ENCODE data around the gene ALK.

Gene ALK

DNA sequence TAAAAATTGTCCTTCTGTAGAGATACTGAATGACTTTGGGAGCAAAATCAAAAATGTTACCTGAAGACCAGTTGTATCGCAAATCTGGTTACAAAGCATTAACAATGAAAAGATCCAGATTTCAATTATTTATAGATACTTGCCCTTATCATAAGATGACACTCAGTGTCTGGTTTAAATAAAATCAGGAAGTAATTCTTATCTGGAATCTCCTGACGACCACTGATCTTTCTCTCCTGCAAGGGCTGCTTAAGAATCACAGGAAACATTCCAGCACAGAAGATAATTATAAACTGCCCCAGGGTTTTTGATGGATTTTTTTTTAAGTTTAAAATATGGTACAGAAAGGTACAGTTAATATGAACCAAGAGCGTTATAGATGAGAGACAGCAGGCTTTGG, 205.7 kb downstream of the ALK start:
- H3K36me3 ChIP-seq (replicated peaks; ENCODE audit: low read depth, low read length), result no peaks in the 10 kb centered on the region

DNA sequence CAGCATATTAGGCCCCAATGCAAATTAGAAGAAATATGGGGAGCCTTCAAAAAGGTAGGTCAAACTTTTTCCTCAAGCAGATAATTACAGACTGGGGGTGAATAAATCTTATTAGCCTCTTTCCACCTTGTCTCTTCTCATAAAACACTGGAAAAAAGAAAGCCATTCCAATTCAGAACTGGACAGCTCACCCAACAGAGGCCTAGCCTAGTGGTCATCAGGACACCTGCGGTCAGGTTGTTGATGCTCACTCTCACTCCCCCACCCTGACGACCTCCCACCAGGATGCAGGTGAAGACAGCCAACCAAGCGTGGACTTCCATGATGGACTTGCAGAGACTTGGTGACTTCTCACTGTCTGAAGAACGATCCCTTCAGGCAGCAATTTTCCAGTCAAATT, 207.1 kb downstream of the ALK start:
- Histone ChIP-seq H3K9ac (ENCODE audit: low read length) (no peak overlapping the region), H4K20me1 (ENCODE audit: insufficient read depth, low read length) (no peaks in the 10 kb centered on the region), H3K27me3 (ENCODE audit: low read depth, low read length) (peaks cover 2% of the 10 kb centered on the region; the same call in 1 of the 2 replicates), H3K4me2 (ENCODE audit: low read length) (no peak overlapping the region), H3K4me3 (ENCODE audit: low read length) (no peak overlapping the region), H3K4me1 (ENCODE audit: low read length) (peaks cover 6% of the 10 kb centered on the region), H3K79me2 (ENCODE audit: low read length) (no peaks in the 10 kb centered on the region), H3K9me3 (ENCODE audit: insufficient read depth, low read length) (no peaks in the 10 kb centered on the region), H3K36me3 (replicated peaks; ENCODE audit: low read depth, low read length) (no peaks in the 10 kb centered on the region), H2AFZ (ENCODE audit: low read depth, low read length) (no peak overlapping the region), H3K27ac (ENCODE audit: low read length) (no peak overlapping the region)
- TF ChIP-seq, protein P1, sequence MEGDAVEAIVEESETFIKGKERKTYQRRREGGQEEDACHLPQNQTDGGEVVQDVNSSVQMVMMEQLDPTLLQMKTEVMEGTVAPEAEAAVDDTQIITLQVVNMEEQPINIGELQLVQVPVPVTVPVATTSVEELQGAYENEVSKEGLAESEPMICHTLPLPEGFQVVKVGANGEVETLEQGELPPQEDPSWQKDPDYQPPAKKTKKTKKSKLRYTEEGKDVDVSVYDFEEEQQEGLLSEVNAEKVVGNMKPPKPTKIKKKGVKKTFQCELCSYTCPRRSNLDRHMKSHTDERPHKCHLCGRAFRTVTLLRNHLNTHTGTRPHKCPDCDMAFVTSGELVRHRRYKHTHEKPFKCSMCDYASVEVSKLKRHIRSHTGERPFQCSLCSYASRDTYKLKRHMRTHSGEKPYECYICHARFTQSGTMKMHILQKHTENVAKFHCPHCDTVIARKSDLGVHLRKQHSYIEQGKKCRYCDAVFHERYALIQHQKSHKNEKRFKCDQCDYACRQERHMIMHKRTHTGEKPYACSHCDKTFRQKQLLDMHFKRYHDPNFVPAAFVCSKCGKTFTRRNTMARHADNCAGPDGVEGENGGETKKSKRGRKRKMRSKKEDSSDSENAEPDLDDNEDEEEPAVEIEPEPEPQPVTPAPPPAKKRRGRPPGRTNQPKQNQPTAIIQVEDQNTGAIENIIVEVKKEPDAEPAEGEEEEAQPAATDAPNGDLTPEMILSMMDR (IDR thresholded peaks at IDR 0.05; ENCODE audit: low read depth, low read length), result no peak
- no peak for TF ChIP-seq EZH2phosphoT487 (IDR thresholded peaks at IDR 0.05; ENCODE audit: low read depth)

More for the DNA sequence above, 205.7 kb downstream of the ALK start:
- Histone ChIP-seq H3K9me3 (ENCODE audit: insufficient read depth, low read length) (no peaks in the 10 kb centered on the region), H3K4me3 (ENCODE audit: low read length) (no peak overlapping the region), H4K20me1 (ENCODE audit: insufficient read depth, low read length) (no peaks in the 10 kb centered on the region), H3K4me2 (ENCODE audit: low read length) (no peak overlapping the region), H3K9ac (ENCODE audit: low read length) (no peak overlapping the region), H3K4me1 (ENCODE audit: low read length) (peaks cover 4% of the 10 kb centered on the region; the same call in 1 of the 2 replicates), H3K27me3 (ENCODE audit: low read depth, low read length) (peaks cover 2% of the 10 kb centered on the region; the same call in 1 of the 2 replicates), H3K79me2 (ENCODE audit: low read length) (no peaks in the 10 kb centered on the region), H2AFZ (ENCODE audit: low read depth, low read length) (no peak overlapping the region), H3K27ac (ENCODE audit: low read length) (no peak overlapping the region)
- no peak for TF ChIP-seq EZH2phosphoT487 (IDR thresholded peaks at IDR 0.05; ENCODE audit: low read depth)
- TF ChIP-seq, protein P1 (IDR thresholded peaks at IDR 0.05; ENCODE audit: low read depth, low read length), result no peak

DNA sequence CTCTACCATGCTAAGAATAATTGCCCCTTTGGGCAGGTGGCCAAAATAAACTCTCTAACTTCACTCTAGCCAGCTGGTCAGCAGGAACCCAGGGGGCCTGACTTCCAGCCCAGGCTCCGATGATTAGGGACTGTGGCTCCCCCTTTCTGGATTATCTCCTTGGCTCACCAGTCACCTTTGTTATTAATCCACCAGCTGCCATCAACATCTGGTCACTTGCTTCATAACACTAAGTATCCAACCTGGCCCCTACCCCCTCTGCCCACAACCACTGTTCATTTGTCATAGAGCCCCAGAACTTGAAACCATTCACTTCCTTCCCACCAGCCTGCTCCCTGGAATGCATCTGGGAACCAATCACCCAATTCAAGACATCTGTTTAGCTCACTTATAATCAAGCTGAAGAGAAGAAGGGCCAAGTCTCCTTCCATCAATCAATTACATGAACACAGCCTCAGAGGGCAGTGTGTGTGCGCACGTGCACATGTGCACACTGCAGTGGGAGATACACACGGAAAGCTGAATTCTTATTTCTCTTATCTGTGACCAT, 215.1 kb downstream of the ALK start:
- Histone ChIP-seq H3K9me3 (ENCODE audit: insufficient read depth, low read length) (no peaks in the 10 kb centered on the region), H3K79me2 (ENCODE audit: low read length) (no peaks in the 10 kb centered on the region), H3K4me3 (ENCODE audit: low read length) (no peak overlapping the region), H3K36me3 (replicated peaks; ENCODE audit: low read depth, low read length) (no peaks in the 10 kb centered on the region), H4K20me1 (ENCODE audit: insufficient read depth, low read length) (no peaks in the 10 kb centered on the region), H3K9ac (ENCODE audit: low read length) (no peak overlapping the region), H3K27me3 (ENCODE audit: low read depth, low read length) (peaks cover 4% of the 10 kb centered on the region; the same call in 1 of the 2 replicates), H3K27ac (ENCODE audit: low read length) (no peak overlapping the region), H3K4me1 (ENCODE audit: low read length) (peaks cover 12% of the 10 kb centered on the region), H3K4me2 (ENCODE audit: low read length) (no peak overlapping the region), H2AFZ (ENCODE audit: low read depth, low read length) (no peak overlapping the region)
- TF ChIP-seq, protein P1 (IDR thresholded peaks at IDR 0.05; ENCODE audit: low read depth, low read length), result no peak
- no peak for TF ChIP-seq EZH2phosphoT487 (IDR thresholded peaks at IDR 0.05; ENCODE audit: low read depth)

DNA sequence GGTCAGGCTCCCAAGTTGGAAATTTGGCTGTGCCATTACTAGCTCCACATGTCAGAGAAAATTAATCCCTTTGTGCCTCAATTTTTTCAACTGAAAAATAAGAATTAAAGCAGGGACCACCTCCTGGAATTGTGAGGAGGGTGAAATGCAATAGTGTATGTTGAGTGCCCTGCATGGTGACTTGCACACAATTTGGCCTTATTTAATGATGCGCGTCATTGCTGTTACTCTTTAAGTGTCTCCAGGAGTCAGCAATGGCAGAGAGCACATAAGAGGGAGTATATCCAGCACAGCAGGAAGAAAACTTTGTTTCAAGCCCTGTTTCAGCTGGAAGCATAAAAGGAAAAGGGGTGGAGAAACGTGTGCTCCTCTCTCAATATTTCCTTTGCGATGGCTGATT, 215.8 kb downstream of the ALK start:
- Histone ChIP-seq H3K4me3 (ENCODE audit: low read length) (no peak overlapping the region), H3K27ac (ENCODE audit: low read length) (no peak overlapping the region), H3K4me1 (ENCODE audit: low read length) (peaks cover 12% of the 10 kb centered on the region), H4K20me1 (ENCODE audit: insufficient read depth, low read length) (no peaks in the 10 kb centered on the region), H3K9me3 (ENCODE audit: insufficient read depth, low read length) (no peaks in the 10 kb centered on the region), H3K9ac (ENCODE audit: low read length) (no peak overlapping the region), H3K27me3 (ENCODE audit: low read depth, low read length) (peaks cover 4% of the 10 kb centered on the region; the same call in 1 of the 2 replicates), H3K79me2 (ENCODE audit: low read length) (no peaks in the 10 kb centered on the region), H2AFZ (ENCODE audit: low read depth, low read length) (no peak overlapping the region), H3K36me3 (replicated peaks; ENCODE audit: low read depth, low read length) (no peaks in the 10 kb centered on the region), H3K4me2 (ENCODE audit: low read length) (no peak overlapping the region)
- no peak for TF ChIP-seq EZH2phosphoT487 (IDR thresholded peaks at IDR 0.05; ENCODE audit: low read depth)
- TF ChIP-seq, protein P1 (IDR thresholded peaks at IDR 0.05; ENCODE audit: low read depth, low read length), result no peak
